Cardiac muscle cell (in vitro differentiated cells and primary cell): ENCODE data around the gene CCDC167. TPM values are rescaled to one million over a fixed set of nuclear protein-coding genes. Genes with fewer than 3 reads are reported as not detected.
A peak's percentile ranks its signal among the peaks of the same experiment; 100 is the strongest.

ENCODE experiments used
- DNase-seq, 2 donors: peaks; one replicate each; pipeline versions ENCODE4 v3.0.0 to v3.0.0-alpha.2; 2010 to 2017; ENCODE audit warnings: low read depth in 1 of 2, low spot score in 1 of 2
- H3K27ac ChIP-seq: fragments of 200-600 bp; sonication (generic); 2 replicates; pipeline ENCODE4 v1.5.1; 2016
- H3K27me3 ChIP-seq: fragments of 200-600 bp; sonication (generic); 2 replicates; pipeline ENCODE4 v1.6.0; 2016; ENCODE audit warnings: control low read depth
- H3K36me3 ChIP-seq: fragments of 200-600 bp; sonication (generic); 2 replicates; pipeline ENCODE4 v1.5.1; 2016; ENCODE audit warnings: control low read depth
- H3K4me1 ChIP-seq: fragments of 200-600 bp; sonication (generic); 2 replicates; pipeline ENCODE4 v1.8.1; 2017; ENCODE audit warnings: low read depth, mild to moderate bottlenecking, mixed run types
- H3K4me3 ChIP-seq: fragments of 200-600 bp; sonication (generic); 2 replicates; pipeline ENCODE4 v1.5.1; 2016; ENCODE audit warnings: mild to moderate bottlenecking
- H3K9me3 ChIP-seq: fragments of 200-600 bp; sonication (generic); 2 replicates; pipeline ENCODE4 v1.5.1; 2017; ENCODE audit warnings: low read depth, mild to moderate bottlenecking, control low read depth
- CTCF ChIP-seq: IDR thresholded peaks from 2 replicates; pipeline ENCODE4 v1.5.1; 2012; ENCODE audit warnings: low read depth, mild to moderate bottlenecking, low read length
- polyA plus RNA-seq: library from polyadenylated mRNA; unstranded; fragments of >200 nt; fragmentation: Nextera tagmentation; extraction: Ambion mirVana; gene quantifications from 2 replicates; pipeline ENCODE4 v1.2.1, GENCODE V29; 2016
- total RNA-seq: library from RNA; depleted of rRNA; stranded (reverse); fragments of >200 nt; gene quantifications from 2 replicates; pipeline ENCODE4 v1.2.3, GENCODE V29; 2016

CCDC167 gene
- total and polyA plus RNA-seq, 2 experiments from 2014 or later = 48.5 to 99.2 TPM

GRCh38 chr6:37535428-37535758 is 35.7 kb upstream of the CCDC167 start:
- Histone ChIP-seq H3K36me3 (no peaks in the 10 kb centered on the region), H3K4me3 (peak overlapping the region; percentile 19), H3K27ac (no peak overlapping the region), H3K4me1 (peaks cover 5% of the 10 kb centered on the region), H3K27me3 (peaks cover 61% of the 10 kb centered on the region), H3K9me3 (no peaks in the 10 kb centered on the region)
- no peak for DNase-seq
- TF ChIP-seq CTCF = no peak

DNA sequence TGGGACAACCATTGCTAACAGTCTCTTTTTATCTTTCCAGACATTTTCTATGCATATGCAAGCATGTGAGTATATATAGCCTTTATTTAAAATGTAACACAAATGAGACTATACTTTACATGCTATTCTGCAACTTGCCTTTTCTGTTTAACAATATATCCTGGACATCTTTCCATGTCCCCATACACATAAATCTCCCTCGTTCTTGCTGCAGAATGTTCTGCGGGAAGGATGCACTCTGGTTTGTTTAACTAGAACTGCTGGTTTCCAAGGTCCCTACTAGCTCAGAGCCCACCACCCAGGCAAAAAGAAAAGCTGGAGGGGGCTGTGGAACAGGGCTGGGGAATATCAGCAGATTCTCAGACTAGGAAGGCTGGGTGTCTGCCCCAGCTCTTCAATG is 35.2 kb upstream of the CCDC167 start:
- no peaks in the 10 kb centered on the region for H3K9me3 ChIP-seq
- H3K4me1 ChIP-seq = peaks cover 5% of the 10 kb centered on the region
- no peak overlapping the region for H3K4me3 ChIP-seq
- peaks cover 61% of the 10 kb centered on the region for H3K27me3 ChIP-seq
- no peak overlapping the region for H3K27ac ChIP-seq
- H3K36me3 ChIP-seq = no peaks in the 10 kb centered on the region
- TF ChIP-seq CTCF = no peak
- no peak for DNase-seq

GRCh38 chr6:37532122-37532521 is 32.4 kb upstream of the CCDC167 start:
- no peak for DNase-seq
- H3K4me1 ChIP-seq = peaks cover 5% of the 10 kb centered on the region
- H3K9me3 ChIP-seq = no peaks in the 10 kb centered on the region
- TF ChIP-seq CTCF = no peak
- no peaks in the 10 kb centered on the region for H3K36me3 ChIP-seq
- H3K27ac ChIP-seq = no peak overlapping the region
- peaks cover 54% of the 10 kb centered on the region for H3K27me3 ChIP-seq
- H3K4me3 ChIP-seq = no peak overlapping the region

GRCh38 chr6:37531437-37532036 is 31.8 kb upstream of the CCDC167 start:
- DNase-seq = no peak
- no peak for TF ChIP-seq CTCF
- peaks cover 51% of the 10 kb centered on the region for H3K27me3 ChIP-seq
- H3K4me3 ChIP-seq = no peak overlapping the region
- no peaks in the 10 kb centered on the region for H3K9me3 ChIP-seq
- no peaks in the 10 kb centered on the region for H3K36me3 ChIP-seq
- H3K4me1 ChIP-seq = peaks cover 5% of the 10 kb centered on the region
- H3K27ac ChIP-seq = no peak overlapping the region

- no peak for TF ChIP-seq CTCF
- peaks cover 45% of the 10 kb centered on the region for H3K27me3 ChIP-seq
- peaks cover 5% of the 10 kb centered on the region for H3K4me1 ChIP-seq
- H3K36me3 ChIP-seq = no peaks in the 10 kb centered on the region
- no peak overlapping the region for H3K4me3 ChIP-seq
- no peak overlapping the region for H3K27ac ChIP-seq
- no peak for DNase-seq
- no peaks in the 10 kb centered on the region for H3K9me3 ChIP-seq
These were observed 31.3 kb upstream of the CCDC167 start for GRCh38 chr6:37531026-37531425.

DNA sequence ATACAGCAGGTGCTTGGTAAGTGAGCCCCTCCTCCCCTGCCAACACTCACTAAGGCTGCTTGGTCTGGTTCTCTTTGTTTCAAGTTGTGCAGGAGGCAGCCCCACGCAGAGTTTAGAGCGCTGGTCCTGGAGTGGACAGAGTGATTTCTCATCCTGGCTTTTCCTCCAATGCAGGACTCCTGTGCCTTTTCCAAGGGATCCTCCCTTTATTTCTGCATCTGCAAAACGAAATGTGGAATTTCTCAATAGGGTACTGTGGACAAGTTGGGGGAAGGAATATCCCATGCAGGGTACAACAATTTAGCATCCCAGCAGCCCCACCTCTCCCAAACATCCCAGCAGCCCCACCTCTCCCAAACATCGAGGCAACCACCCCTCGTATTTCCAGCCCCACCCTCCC is 30.6 kb upstream of the CCDC167 start:
- TF ChIP-seq CTCF = no peak
- Histone ChIP-seq H3K4me1 (no peaks in the 10 kb centered on the region), H3K4me3 (no peak overlapping the region), H3K36me3 (no peaks in the 10 kb centered on the region), H3K27ac (no peak overlapping the region), H3K9me3 (no peaks in the 10 kb centered on the region), H3K27me3 (peaks cover 38% of the 10 kb centered on the region)
- no peak for DNase-seq
